C4-2B (cell line): ENCODE results near the gene TTLL8.

Source experiments
- CTCF ChIP-seq: fragments of 450-650 bp; conservative IDR thresholded peaks from 2 replicates; pipeline ENCODE4 v1.5.1; 2017; ENCODE audit warnings: mild to moderate bottlenecking
- ZFX ChIP-seq: fragments of 450-650 bp; IDR thresholded peaks from 2 replicates; pipeline ENCODE4 v1.6.1; 2017

GRCh38 chr22:50048061-50048765, 9.9 kb downstream of the TTLL8 start:
- no peak for TF ChIP-seq CTCF
- TF ChIP-seq ZFX, result no peak
